GM12878 (cell line): Measurements from ENCODE around the gene COL13A1. TPM values are rescaled to one million over a fixed set of nuclear protein-coding genes. Genes with fewer than 3 reads are reported as not detected.
A peak's percentile ranks its signal among the peaks of the same experiment; 100 is the strongest.

ENCODE experiments used
- ATAC-seq: fragments of 200-7000 bp; cut with Tn5 transposase; 3 replicates; pipeline ENCODE4 v1.9.1; 2020; ENCODE audit warnings: mild to moderate bottlenecking, moderate library complexity
- BruUV-seq: library from RNA; stranded (reverse); fragments of 400-500 nt; replicated peaks from 2 replicates; lab custom pipeline; 2021; lab: Mats Ljungman, UMichigan
- CTCF ChIA-PET: fragments of 300-600 bp; sonication (Branson Sonifier 250); formaldehyde crosslinking; extraction: SDS; loops from one replicate; lab custom pipeline; 2021; ENCODE audit warnings: inconsistent platforms; lab: Yijun Ruan, JAX
- POLR2A ChIA-PET: fragments of 350-600 bp; formaldehyde crosslinking; extraction: SDS; loops from one replicate; lab custom pipeline; 2021; ENCODE audit warnings: inconsistent platforms; lab: Charles Lee
- RAD21 ChIA-PET: fragments of 300-600 bp; sonication (Branson Sonifier 250); formaldehyde crosslinking; loops from one replicate; lab custom pipeline; 2023; ENCODE audit warnings: antibody characterized with exemption; ENCODE audit not compliant: unreplicated experiment; lab: Charles Lee
- SMC1A ChIA-PET: fragments of 300-600 bp; sonication (Branson Sonifier 250); formaldehyde crosslinking; loops from one replicate; lab custom pipeline; 2023; ENCODE audit not compliant: unreplicated experiment, uncharacterized antibody; lab: Charles Lee
- DNase-seq: peaks from one replicate; pipeline ENCODE4 v3.0.0-alpha.2; 2011; ENCODE audit warnings: low read depth, low spot score
- FAIRE-seq: peaks from 3 replicates; lab custom pipeline; 2011; peaks lifted over from hg19 to GRCh38; lab: Jason Lieb, UNC
- H2AFZ ChIP-seq: 2 replicates; pipeline ENCODE4 v1.6.0; 2011; ENCODE audit warnings: low read depth, low read length, control low read depth; ENCODE audit not compliant: control insufficient read depth
- H3K27ac ChIP-seq: 2 replicates; pipeline ENCODE4 v1.5.1; 2011; ENCODE audit warnings: control low read depth; ENCODE audit not compliant: control insufficient read depth, insufficient read depth
- H3K27me3 ChIP-seq, 2 experiments: replicated peaks in 1 of 2; 2 replicates each; pipeline versions ENCODE4 v1.6.0 to v1.6.1; 2011; ENCODE audit warnings: low read length in 1 of 2; ENCODE audit not compliant: control insufficient read depth in 2 of 2, insufficient read depth in 2 of 2
- H3K36me3 ChIP-seq, 2 experiments: 2 replicates each; pipeline ENCODE4 v1.5.1; 2011; ENCODE audit warnings: low read length in 1 of 2; ENCODE audit not compliant: control insufficient read depth in 2 of 2, insufficient read depth in 2 of 2
- H3K4me1 ChIP-seq: 2 replicates; pipeline ENCODE4 v1.6.1; 2011; ENCODE audit warnings: mild to moderate bottlenecking, low read length, moderate library complexity, mixed read lengths; ENCODE audit not compliant: control insufficient read depth, insufficient read depth
- H3K4me2 ChIP-seq: 2 replicates; pipeline ENCODE4 v1.6.0; 2011; ENCODE audit warnings: control low read depth; ENCODE audit not compliant: control insufficient read depth, insufficient read depth
- H3K4me3 ChIP-seq: fragments of 200-600 bp; sonication (generic); 2 replicates; pipeline ENCODE4 v1.5.1; 2016
- H3K79me2 ChIP-seq: 2 replicates; pipeline ENCODE4 v1.6.0; 2011; ENCODE audit warnings: low read length; ENCODE audit not compliant: control insufficient read depth, insufficient read depth
- H3K9ac ChIP-seq: 2 replicates; pipeline ENCODE4 v1.8.0; 2011; ENCODE audit warnings: low read length, control low read depth, mixed read lengths; ENCODE audit not compliant: control insufficient read depth, insufficient read depth
- H3K9me3 ChIP-seq: replicated peaks from 3 replicates; pipeline ENCODE4 v1.5.1; 2011; ENCODE audit warnings: mild to moderate bottlenecking, low read length; ENCODE audit not compliant: control insufficient read depth, insufficient read depth
- H4K20me1 ChIP-seq: 2 replicates; pipeline ENCODE4 v1.6.0; 2011; ENCODE audit not compliant: control insufficient read depth, insufficient read depth
- EP300 ChIP-seq, 2 experiments: fragments of 150-350 bp in 1 of 2; IDR thresholded peaks; 2 replicates each; pipeline ENCODE4 v1.6.1; 2011 to 2012; ENCODE audit warnings: low read depth in 2 of 2, low read length in 2 of 2, borderline replicate concordance in 1 of 2, improper control_type of control experiment in 1 of 2, inconsistent platforms in 1 of 2; ENCODE audit not compliant: control insufficient read depth in 1 of 2
- WGBS: methylation state at CpG from one replicate; pipeline ENCODE4 v1.1.6; 2016; ENCODE audit warnings: low lambda C conversion rate; ENCODE audit not compliant: insufficient replicate concordance, insufficient coverage; ENCODE audit errors: missing lambda C conversion rate; 5-methylcytosine and 5-hydroxymethylcytosine counted together
- in situ Hi-C: fragments of 300-500 bp; cut with MboI; formaldehyde crosslinking; loops from 9 replicates; pipeline ENCODE4 v1.14.3; 2018; ENCODE audit warnings: mixed read lengths
- intact Hi-C: fragments of 100-400 bp; cut with micrococcal nuclease; formaldehyde crosslinking; loops from one replicate; pipeline ENCODE4 v1.14.2; 2022; ENCODE audit not compliant: unreplicated experiment
- polyA plus RNA-seq, 11 experiments: library from polyadenylated mRNA; depleted of rRNA in 4 of 11; unstranded in 6 of 11; stranded (reverse) in 5 of 11; fragments of >200 nt; fragmentation: Nextera tagmentation in 4 of 11; fragmentation: Illumina TruSeq in 1 of 11; extraction: Ambion mirVana in 4 of 11; extraction: Trizol in 1 of 11; gene quantifications; 1 replicate in 1 of 11; 2 replicates in 10 of 11; pipeline versions ENCODE4 v1.2.1 to v1.2.3, GENCODE V29; 2011 to 2016; ENCODE audit warnings: inconsistent platforms in 2 of 11, missing spikeins in 2 of 11, low read depth in 1 of 11
- total RNA-seq, 4 experiments: library from RNA; depleted of rRNA in 3 of 4; stranded (reverse); fragments of >200 nt in 3 of 4; fragmentation: Illumina TruSeq in 1 of 4; extraction: Trizol in 1 of 4; gene quantifications; 2 replicates each; pipeline versions ENCODE4 v1.2.1 to v1.2.3, GENCODE V29; 2013 to 2021
- TF ChIP-seq, protein P1 (sequence below), 3 experiments: IDR thresholded peaks in 2 of 3; conservative IDR thresholded peaks in 1 of 3; 2 replicates each; pipeline ENCODE4 v1.5.1; 2011; ENCODE audit warnings: low read depth in 3 of 3, low read length in 3 of 3, mild to moderate bottlenecking in 3 of 3, control low read depth in 2 of 3, moderate library complexity in 2 of 3, inconsistent platforms in 1 of 3, mixed read lengths in 1 of 3; ENCODE audit not compliant: control insufficient read depth in 2 of 3, insufficient read depth in 1 of 3; ENCODE audit errors: extremely low read depth in 1 of 3

Gene COL13A1
- total and polyA plus RNA-seq, 10 of the 15 experiments (the other 5 are each of a cell fraction or from before 2014, with no cell fraction given), result 0.03 to 0.15 (median 0.05) TPM; not detected in 7

- DNase-seq (no peak), FAIRE-seq (no peak), ATAC-seq (no peak)
- intact Hi-C loops (no loop called here), in situ Hi-C loops (no loop called here)
- Histone ChIP-seq H3K27ac (no peak overlapping the region), H3K4me2 (no peak overlapping the region), H4K20me1 (no peaks in the 10 kb centered on the region), H3K27me3 (peaks cover 2 to 4% of the 10 kb centered on the region in 2 experiments; a peak in 3 of 4 replicates), H3K79me2 (no peaks in the 10 kb centered on the region), H3K9ac (no peak overlapping the region), H3K4me3 (no peak overlapping the region), H2AFZ (no peak overlapping the region), H3K36me3 (no peaks in the 10 kb centered on the region), H3K9me3 (no peaks in the 10 kb centered on the region), H3K4me1 (no peaks in the 10 kb centered on the region)
- WGBS, result 21% methylated on average over 12 of the region's 12 CpGs
- ChIA-PET RAD21 (interaction anchor here (3.8 kb wide), 1 partner anchor 46 kb away, joined by 22 read pairs; no protein-coding TSS in a partner anchor), CTCF (interaction anchor here (0.6 to 6.2 kb wide), 6 partner anchors 13 to 209 kb away, joined by 3 to 100 read pairs (median 3); partner anchors contain the start of gene SAR1A), POLR2A (interaction anchor here (1.4 kb wide), 1 partner anchor 10 kb away, joined by 5 read pairs; no protein-coding TSS in a partner anchor), SMC1A (interaction anchor here (1.0 kb wide), 1 partner anchor 12 kb away, joined by 3 read pairs; no protein-coding TSS in a partner anchor)
- TF ChIP-seq EP300 (IDR thresholded peaks at IDR 0.05; ENCODE audit: borderline replicate concordance in 1 of 2, control insufficient read depth in 1 of 2, low read depth in 2 of 2, low read length in 2 of 2), result no peak
- TF ChIP-seq, protein P1, sequence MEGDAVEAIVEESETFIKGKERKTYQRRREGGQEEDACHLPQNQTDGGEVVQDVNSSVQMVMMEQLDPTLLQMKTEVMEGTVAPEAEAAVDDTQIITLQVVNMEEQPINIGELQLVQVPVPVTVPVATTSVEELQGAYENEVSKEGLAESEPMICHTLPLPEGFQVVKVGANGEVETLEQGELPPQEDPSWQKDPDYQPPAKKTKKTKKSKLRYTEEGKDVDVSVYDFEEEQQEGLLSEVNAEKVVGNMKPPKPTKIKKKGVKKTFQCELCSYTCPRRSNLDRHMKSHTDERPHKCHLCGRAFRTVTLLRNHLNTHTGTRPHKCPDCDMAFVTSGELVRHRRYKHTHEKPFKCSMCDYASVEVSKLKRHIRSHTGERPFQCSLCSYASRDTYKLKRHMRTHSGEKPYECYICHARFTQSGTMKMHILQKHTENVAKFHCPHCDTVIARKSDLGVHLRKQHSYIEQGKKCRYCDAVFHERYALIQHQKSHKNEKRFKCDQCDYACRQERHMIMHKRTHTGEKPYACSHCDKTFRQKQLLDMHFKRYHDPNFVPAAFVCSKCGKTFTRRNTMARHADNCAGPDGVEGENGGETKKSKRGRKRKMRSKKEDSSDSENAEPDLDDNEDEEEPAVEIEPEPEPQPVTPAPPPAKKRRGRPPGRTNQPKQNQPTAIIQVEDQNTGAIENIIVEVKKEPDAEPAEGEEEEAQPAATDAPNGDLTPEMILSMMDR (IDR thresholded peaks at IDR 0.05 in 2 of 3, conservative IDR thresholded peaks at IDR 0.05 in 1 of 3; ENCODE audit: control insufficient read depth in 2 of 3, extremely low read depth in 1 of 3, insufficient read depth in 1 of 3, low read depth in 3 of 3, low read length in 3 of 3), result peak; percentile 12 to 27 (median 20); a peak in 2 of 6 replicates
- no TSS peak for BruUV-seq
Observed at GRCh38 chr10:69960988-69961880, 159.5 kb downstream of the COL13A1 start.
